H1 (cell line): ENCODE data around the gene KCTD15. TPM values are rescaled to one million over a fixed set of nuclear protein-coding genes. Genes with fewer than 3 reads are reported as not detected.

ENCODE experiments used
- CTCF ChIA-PET: fragments of 300-600 bp; sonication (Branson Sonifier 250); formaldehyde crosslinking; loops from one replicate; lab custom pipeline; 2021; ENCODE audit not compliant: partially characterized antibody; lab: Charles Lee
- POLR2A ChIA-PET: fragments of 300-600 bp; sonication (Branson Sonifier 250); formaldehyde crosslinking; loops from one replicate; lab custom pipeline; 2021; ENCODE audit warnings: inconsistent platforms; ENCODE audit not compliant: partially characterized antibody; lab: Charles Lee
- DNase-seq, 2 experiments: peaks; one replicate each; pipeline versions ENCODE4 v3.0.0 to v3.0.0-alpha.2; 2010 to 2022; ENCODE audit warnings: low spot score in 2 of 2, low read depth in 1 of 2, mixed read lengths in 1 of 2
- FAIRE-seq: peaks from 2 replicates; lab custom pipeline; 2011; peaks lifted over from hg19 to GRCh38; lab: Jason Lieb, UNC
- H2AFZ ChIP-seq: 2 replicates; pipeline ENCODE4 v1.8.1; 2012; ENCODE audit warnings: low read length, inconsistent platforms
- H2AK5ac ChIP-seq: 2 replicates; pipeline ENCODE4 v1.6.1; 2013; ENCODE audit warnings: low read depth, low read length
- H2BK120ac ChIP-seq: replicated peaks from 2 replicates; pipeline ENCODE3; 2013; ENCODE audit warnings: low read depth, low read length, inconsistent platforms
- H2BK12ac ChIP-seq: 2 replicates; pipeline ENCODE4 v1.6.1; 2013; ENCODE audit warnings: low read depth, low read length
- H2BK15ac ChIP-seq: 2 replicates; pipeline ENCODE4 v1.6.1; 2013; ENCODE audit warnings: low read length
- H2BK20ac ChIP-seq: 2 replicates; pipeline ENCODE4 v1.6.1; 2013; ENCODE audit warnings: low read length
- H2BK5ac ChIP-seq: 2 replicates; pipeline ENCODE4 v1.6.1; 2013; ENCODE audit warnings: low read depth, low read length
- H3K14ac ChIP-seq: 2 replicates; pipeline ENCODE4 v1.6.1; 2013; ENCODE audit warnings: inconsistent platforms; ENCODE audit not compliant: insufficient read length
- H3K18ac ChIP-seq: 2 replicates; pipeline ENCODE4 v1.6.1; 2013; ENCODE audit warnings: low read length; ENCODE audit errors: extremely low read depth
- H3K23ac ChIP-seq: 2 replicates; pipeline ENCODE4 v1.6.1; 2013; ENCODE audit warnings: inconsistent platforms; ENCODE audit not compliant: insufficient read length
- H3K23me2 ChIP-seq: 2 replicates; pipeline ENCODE4 v1.6.1; 2013; ENCODE audit warnings: low read depth, low read length
- H3K27ac ChIP-seq: 2 replicates; pipeline ENCODE4 v1.6.1; 2011; ENCODE audit warnings: low read depth, low read length, inconsistent platforms
- H3K27me3 ChIP-seq, 4 experiments: replicated peaks in 1 of 4; 1 replicate in 1 of 4; 2 replicates in 3 of 4; pipeline versions ENCODE4 v1.6.1 to v1.8.1; 2011 to 2013; ENCODE audit warnings: low read length in 3 of 4, mild to moderate bottlenecking in 3 of 4, inconsistent platforms in 2 of 4, mixed read lengths in 2 of 4, moderate library complexity in 1 of 4; ENCODE audit not compliant: control insufficient read depth in 3 of 4, insufficient read depth in 3 of 4; ENCODE audit errors: extremely low read depth in 1 of 4
- H3K36me3 ChIP-seq, 4 experiments: 2 replicates each; pipeline versions ENCODE4 v1.6.1 to v1.8.1; 2011 to 2013; ENCODE audit warnings: mild to moderate bottlenecking in 4 of 4, low read length in 3 of 4, moderate library complexity in 2 of 4, control low read depth in 1 of 4, inconsistent platforms in 1 of 4; ENCODE audit not compliant: insufficient read depth in 4 of 4, control insufficient read depth in 2 of 4
- H3K4ac ChIP-seq: replicated peaks from 2 replicates; pipeline ENCODE3; 2013; ENCODE audit warnings: low read length, low read depth, mixed read lengths, inconsistent platforms; ENCODE audit not compliant: insufficient read length
- H3K4me1 ChIP-seq, 4 experiments: replicated peaks in 1 of 4; 1 replicate in 1 of 4; 2 replicates in 3 of 4; pipeline versions ENCODE4 v1.6.1 to v1.8.1; 2011 to 2013; ENCODE audit warnings: low read length in 3 of 4, inconsistent platforms in 2 of 4, mixed read lengths in 1 of 4; ENCODE audit not compliant: insufficient read depth in 4 of 4, control insufficient read depth in 3 of 4
- H3K4me2 ChIP-seq, 2 experiments: 2 replicates each; pipeline versions ENCODE4 v1.6.1 to v1.8.1; 2011 to 2013; ENCODE audit warnings: low read depth in 2 of 2, low read length in 2 of 2, control low read depth in 1 of 2, inconsistent platforms in 1 of 2, mild to moderate bottlenecking in 1 of 2; ENCODE audit not compliant: insufficient read depth in 1 of 2
- H3K4me3 ChIP-seq, 4 experiments: fragments of 200-600, 300-600 bp in 1 of 4; sonication (generic), shearing (Covaris generic), sonication (Bioruptor Twin) in 1 of 4; 2 replicates each; pipeline versions ENCODE4 v1.5.1 to v1.8.1; 2011 to 2016; ENCODE audit warnings: low read length in 4 of 4, low read depth in 3 of 4, control low read depth in 2 of 4, inconsistent platforms in 2 of 4, mild to moderate bottlenecking in 2 of 4, mixed read lengths in 1 of 4, moderate library complexity in 1 of 4; ENCODE audit not compliant: insufficient read depth in 2 of 4; ENCODE audit errors: extremely low read depth in 1 of 4
- H3K56ac ChIP-seq: replicated peaks from 2 replicates; pipeline ENCODE3; 2013; ENCODE audit warnings: low read depth, mild to moderate bottlenecking, mixed read lengths, low read length, inconsistent platforms; ENCODE audit not compliant: insufficient read length
- H3K79me1 ChIP-seq: 2 replicates; pipeline ENCODE4 v1.6.1; 2013; ENCODE audit warnings: low read depth, low read length, control low read depth
- H3K79me2 ChIP-seq, 2 experiments: 2 replicates each; pipeline versions ENCODE4 v1.6.1 to v1.8.1; 2012 to 2013; ENCODE audit warnings: low read length in 2 of 2, mild to moderate bottlenecking in 2 of 2, inconsistent platforms in 1 of 2; ENCODE audit not compliant: insufficient read depth in 2 of 2, control insufficient read depth in 1 of 2
- H3K9ac ChIP-seq, 4 experiments: replicated peaks in 1 of 4; 1 replicate in 1 of 4; 2 replicates in 3 of 4; pipeline versions ENCODE4 v1.6.1 to v1.8.1; 2011 to 2013; ENCODE audit warnings: low read depth in 3 of 4, low read length in 3 of 4, control low read depth in 2 of 4, mild to moderate bottlenecking in 2 of 4, moderate library complexity in 2 of 4, inconsistent platforms in 1 of 4; ENCODE audit errors: extremely low read depth in 1 of 4
- H3K9me3 ChIP-seq, 2 experiments: 2 replicates each; pipeline versions ENCODE4 v1.6.1 to v1.8.1; 2012 to 2013; ENCODE audit warnings: mild to moderate bottlenecking in 2 of 2, moderate library complexity in 2 of 2, control low read depth in 1 of 2, inconsistent platforms in 1 of 2, low read depth in 1 of 2, low read length in 1 of 2, mixed read lengths in 1 of 2; ENCODE audit not compliant: insufficient read depth in 2 of 2
- H4K20me1 ChIP-seq, 2 experiments: replicated peaks in 1 of 2; 2 replicates each; pipeline versions ENCODE3 to v1.8.1; 2011 to 2013; ENCODE audit warnings: inconsistent platforms in 2 of 2, low read length in 2 of 2, mild to moderate bottlenecking in 1 of 2; ENCODE audit not compliant: insufficient read depth in 2 of 2, control insufficient read depth in 1 of 2
- H4K5ac ChIP-seq: 2 replicates; pipeline ENCODE4 v1.6.1; 2013; ENCODE audit warnings: low read length, low read depth, mixed read lengths, inconsistent platforms; ENCODE audit not compliant: insufficient read length
- H4K8ac ChIP-seq: 2 replicates; pipeline ENCODE4 v1.8.0; 2013; ENCODE audit warnings: mild to moderate bottlenecking, moderate library complexity, low read length, inconsistent platforms; ENCODE audit not compliant: insufficient read depth; ENCODE audit errors: extremely low read depth
- H4K91ac ChIP-seq: replicated peaks from 2 replicates; pipeline ENCODE3; 2013; ENCODE audit warnings: low read length, mixed read lengths, inconsistent platforms; ENCODE audit not compliant: insufficient read length
- JUND ChIP-seq: IDR thresholded peaks from 2 replicates; pipeline ENCODE4 v1.6.1; 2011; ENCODE audit warnings: mild to moderate bottlenecking, improper control_type of control experiment, low read length
- TAF1 ChIP-seq: IDR thresholded peaks from 2 replicates; pipeline ENCODE4 v1.6.1; 2011; ENCODE audit warnings: mild to moderate bottlenecking, low read depth, low read length
- WGBS, 2 experiments: shearing (Covaris generic) in 1 of 2; methylation state at CpG; one replicate each; pipeline versions ENCODE4 v1.1.6 to v1.1.7; 2013 to 2015; ENCODE audit warnings: low lambda C conversion rate in 2 of 2, mixed read lengths in 2 of 2, inconsistent platforms in 1 of 2, low coverage in 1 of 2, missing lambda C conversion rate in 1 of 2; ENCODE audit not compliant: insufficient replicate concordance in 2 of 2, insufficient coverage in 1 of 2, insufficient read length in 1 of 2; ENCODE audit errors: extremely low coverage in 1 of 2, missing lambda C conversion rate in 1 of 2; 5-methylcytosine and 5-hydroxymethylcytosine counted together
- polyA plus RNA-seq, 7 experiments: library from polyadenylated mRNA; depleted of rRNA in 3 of 7; stranded (reverse) in 5 of 7; unstranded in 2 of 7; fragments of >200 nt in 5 of 7; fragments of 200-250 nt in 2 of 7; gene quantifications; 1 replicate in 5 of 7; 2 replicates in 1 of 7; 4 replicates in 1 of 7; pipeline versions ENCODE4 v1.2.1 to v1.2.3, GENCODE V29; 2011 to 2013; ENCODE audit warnings: missing spikeins in 2 of 7, mixed read lengths in 2 of 7
- total RNA-seq: library from RNA; stranded (reverse); fragmentation: NEBNext Ultra II Directional; extraction: Animal tissue kit (Norgen Biotek cat#: 25700); gene quantifications from 2 replicates; pipeline ENCODE4 v1.2.1, GENCODE V29; 2021

KCTD15 gene
- total and polyA plus RNA-seq, 2 of the 8 experiments (the other 6 are each of a cell fraction or from before 2014, with no cell fraction given), result 25.1 to 27.0 TPM

- no peak overlapping the region for H4K91ac ChIP-seq
- TF ChIP-seq TAF1, result no peak
- no peak for TF ChIP-seq JUND
- TF ChIP-seq, all 59 proteins: peak for 0
- H3K23me2 ChIP-seq, result peaks cover 8% of the 10 kb centered on the region; the same call in 1 of the 2 replicates
- H2BK120ac ChIP-seq, result no peak overlapping the region
- no peak overlapping the region for H3K4me3 ChIP-seq
- no peak overlapping the region for H2BK20ac ChIP-seq
- peak overlapping the region; percentile 84; the same call in 1 of the 2 replicates for H2AK5ac ChIP-seq
- H3K9ac ChIP-seq, result no peak overlapping the region
- no peak overlapping the region for H3K27ac ChIP-seq
- no peak overlapping the region for H2BK12ac ChIP-seq
- H3K79me1 ChIP-seq, result no peaks in the 10 kb centered on the region
- H3K56ac ChIP-seq, result peak overlapping the region; percentile 78
- peaks cover 0 to 7% (median 4%) of the 10 kb centered on the region in 4 experiments; a peak in 4 of 7 replicates for H3K4me1 ChIP-seq
- H2BK5ac ChIP-seq, result no peak overlapping the region; the same call in 1 of the 2 replicates
- peaks cover 4 to 13% of the 10 kb centered on the region in 2 experiments for H4K20me1 ChIP-seq
- no peak overlapping the region for H3K4me2 ChIP-seq
- no peaks in the 10 kb centered on the region for H3K9me3 ChIP-seq
- peaks cover 0 to 3% (median 0%) of the 10 kb centered on the region in 4 experiments; a peak in 3 of 7 replicates for H3K27me3 ChIP-seq
- no peak for DNase-seq
- no peak overlapping the region for H3K4ac ChIP-seq
- H3K23ac ChIP-seq, result no peak overlapping the region
- no peak overlapping the region; the same call in 1 of the 2 replicates for H3K18ac ChIP-seq
- no peak for FAIRE-seq
- ChIA-PET POLR2A (interaction anchor here (0.7 kb wide), 1 partner anchor 21 kb away, joined by 3 read pairs; the partner anchor contains the start of gene KCTD15), CTCF (interaction anchor here (0.8 to 4.5 kb wide), 9 partner anchors 19 to 370 kb away, joined by 3 to 68 read pairs (median 5); no protein-coding TSS in a partner anchor)
- H4K5ac ChIP-seq, result no peak overlapping the region
- no peak overlapping the region for H3K14ac ChIP-seq
- WGBS, 2 experiments, result 86% methylated on average over 9 of the region's 9 CpGs; no CpG with 5 or more reads in 1 of the 2 experiments
- peak overlapping the region; percentile 16; the same call in 1 of the 2 replicates for H2BK15ac ChIP-seq
- no peaks in the 10 kb centered on the region for H3K79me2 ChIP-seq
- H4K8ac ChIP-seq, result no peak overlapping the region
- peaks cover 0 to 5% (median 0%) of the 10 kb centered on the region in 4 experiments; a peak in 2 of 8 replicates for H3K36me3 ChIP-seq
- H2AFZ ChIP-seq, result no peak overlapping the region
Observed at GRCh38 chr19:33775731-33776487, 20.8 kb upstream of the KCTD15 start.
